H1 (cell line): ENCODE results near the gene MIB1. TPM values are rescaled to one million over a fixed set of nuclear protein-coding genes. Genes with fewer than 3 reads are reported as not detected.

Experiments
- CBX5 ChIP-seq: fragments of 300-800, 300-1000 bp; sonication (generic); IDR thresholded peaks from 2 replicates; pipeline ENCODE4 v1.7.1; 2016; ENCODE audit warnings: antibody characterized with exemption, low read length, low read depth
- SP1 ChIP-seq: IDR thresholded peaks from 2 replicates; pipeline ENCODE4 v1.6.1; 2011; ENCODE audit warnings: low read depth, low read length
- polyA plus RNA-seq, 7 experiments: library from polyadenylated mRNA; depleted of rRNA in 3 of 7; stranded (reverse) in 5 of 7; unstranded in 2 of 7; fragments of >200 nt in 5 of 7; fragments of 200-250 nt in 2 of 7; gene quantifications; 1 replicate in 5 of 7; 2 replicates in 1 of 7; 4 replicates in 1 of 7; pipeline versions ENCODE4 v1.2.1 to v1.2.3, GENCODE V29; 2011 to 2013; ENCODE audit warnings: missing spikeins in 2 of 7, mixed read lengths in 2 of 7
- total RNA-seq: library from RNA; stranded (reverse); fragmentation: NEBNext Ultra II Directional; extraction: Animal tissue kit (Norgen Biotek cat#: 25700); gene quantifications from 2 replicates; pipeline ENCODE4 v1.2.1, GENCODE V29; 2021

Gene MIB1
- total and polyA plus RNA-seq, 2 of the 8 experiments (the other 6 are each of a cell fraction or from before 2014, with no cell fraction given): 8.2 to 60.3 TPM

GRCh38 chr18:21725201-21725600 is 15.4 kb upstream of the MIB1 start (continued):
- no peak for TF ChIP-seq SP1
- TF ChIP-seq CBX5: no peak
